Heart left ventricle (tissue), 16 donors: ENCODE measurements around the gene C8G. TPM values are rescaled to one million over a fixed set of nuclear protein-coding genes. Genes with fewer than 3 reads are reported as not detected.
A peak's percentile ranks its signal among the peaks of the same experiment; 100 is the strongest.

ENCODE experiments used
- ATAC-seq, 4 donors: fragments of 200-7000 bp; cut with Tn5 transposase; one replicate each; pipeline ENCODE4 v1.9.1; 2020 to 2022; ENCODE audit warnings: moderate library complexity in 4 of 4, mild to moderate bottlenecking in 3 of 4, moderate number of reproducible peaks in 1 of 4
- DNase-seq, 5 donors: peaks; one replicate each; pipeline ENCODE4 v3.0.0-alpha.2; 2020
- H3K27ac ChIP-seq, 12 donors: fragments of 200-600 bp; sonication (generic) in 4 of 12; one replicate each; pipeline versions ENCODE4 v1.5.0 to v1.8.0; 2016 to 2022; ENCODE audit warnings: mild to moderate bottlenecking in 2 of 12
- H3K27me3 ChIP-seq, 9 donors: fragments of 200-600 bp; sonication (generic) in 2 of 9; one replicate each; pipeline versions ENCODE4 v1.5.1 to v1.8.0; 2016 to 2022; ENCODE audit warnings: mild to moderate bottlenecking in 3 of 9
- H3K36me3 ChIP-seq, 9 donors: fragments of 200-600 bp; sonication (generic) in 2 of 9; one replicate each; pipeline versions ENCODE4 v1.5.0 to v1.8.0; 2018 to 2022; ENCODE audit warnings: mild to moderate bottlenecking in 2 of 9
- H3K4me1 ChIP-seq, 12 donors: fragments of 200-600 bp; sonication (generic) in 4 of 12; one replicate each; pipeline versions ENCODE4 v1.5.0 to v1.8.0; 2016 to 2022; ENCODE audit warnings: mild to moderate bottlenecking in 3 of 12
- H3K4me3 ChIP-seq, 12 donors: fragments of 200-600 bp; sonication (generic) in 4 of 12; one replicate each; pipeline versions ENCODE4 v1.5.0 to v1.8.0; 2017 to 2022; ENCODE audit warnings: mild to moderate bottlenecking in 9 of 12, moderate library complexity in 4 of 12
- H3K9me3 ChIP-seq, 12 donors: fragments of 200-600 bp; sonication (generic) in 4 of 12; one replicate each; pipeline versions ENCODE4 v1.5.0 to v1.8.0; 2016 to 2022; ENCODE audit warnings: mild to moderate bottlenecking in 1 of 12
- CTCF ChIP-seq, 12 donors: fragments of 200-600 bp; sonication (generic) in 4 of 12; IDR thresholded peaks; one replicate each; pipeline versions ENCODE4 v1.5.0 to v1.8.0; 2018 to 2022; ENCODE audit warnings: antibody characterized with exemption in 12 of 12, mild to moderate bottlenecking in 5 of 12
- POLR2A ChIP-seq, 2 donors: fragments of 450-650 bp; IDR thresholded peaks; one replicate each; pipeline ENCODE4 v1.6.1; 2017; ENCODE audit warnings: antibody characterized with exemption in 2 of 2, mild to moderate bottlenecking in 2 of 2, moderate library complexity in 2 of 2
- WGBS, 4 donors: extraction: QIAGEN DNeasy Blood & Tissue Kit in 2 of 4; methylation state at CpG; one replicate each; pipeline versions ENCODE4 v1.1.5 to v1.1.7; 2013 to 2018; 5-methylcytosine and 5-hydroxymethylcytosine counted together
- intact Hi-C, 10 donors: fragments of 100-400 bp; cut with DNase I; formaldehyde crosslinking; loops; one replicate each; pipeline versions ENCODE4 v1.11.1 to v1.14.2; 2022
- polyA plus RNA-seq, 2 donors: library from polyadenylated mRNA; stranded (reverse); fragments of 200-250 nt; gene quantifications; one replicate each; pipeline ENCODE4 v1.2.3, GENCODE V29; 2013
- total RNA-seq, 9 donors: library from RNA; depleted of rRNA in 2 of 9; stranded (reverse); fragments of >200 nt in 2 of 9; fragmentation: NEBNext Ultra II Directional in 3 of 9; extraction: Animal tissue kit (Norgen Biotek cat#: 25700) in 3 of 9; gene quantifications; one replicate each; pipeline versions ENCODE4 v1.1.0 to v1.2.4, GENCODE V29; 2016 to 2023
- donor health status: ischemic (EF 13 %, LVEDD 7.1; RV severe dilation, severe dysfunction).
- donor health status: healthy with polysubstance abuse.
- donor health status: DM: no; HTN: yes; CAD: no.
- donor health status: DM: no; HTN: no; CAD: no.
- donor health status: ischemic (EF 25% LVEDD 6.9; RV normal size, moderate dysfunction).
- donor health status: ischemic (EF 25% LVEDD 5.7; RV mildly dilated, moderate dysfunction).
- donor health status: healthy.
- donor health status: DM: yes; HTN: yes; CAD: no.
- donor health status: ischemic (EF 35%, LVEDD 5.7; RV mildly dilated, moderate dysfunction).
- donor health status: nonischemic (EF 11% LVEDD 7.7; RV severe dilation, severe dysfunction).
- donor health status: DM: yes; HTN: yes; CAD: no.
- donor health status: PGD.
- donor health status: ischemic (EF 29% LVEDD 5.4; RV normal size, mild dysfunction).
- donor health status: nonischemic (EF 23%, LVEDD 6.1; RV moderate dilation, normal function).

C8G gene
- total and polyA plus RNA-seq, 11 donors, result 1.0 to 3.7 (median 1.5) TPM; not detected in 2

- 49 to 58% (median 53%) methylated on average over 7 to 9 of the region's 9 CpGs for WGBS, 4 donors
- peak; percentile 64 to 82 (median 67) for DNase-seq
- intact Hi-C loops, result loop anchor here in 5 of 10 donors (5.0 to 10.0 kb wide), 4 partner anchors 41 to 81 kb away; partner anchors contain the start of genes EDF1 (in 2 of the 5), TRAF2 (in 2 of the 5), MAMDC4 (in 1 of the 5) and PHPT1 (in 1 of the 5)
- Histone ChIP-seq H3K4me3 (peak overlapping the region in 6 of 12 donors; percentile 4 to 42 (median 17)), H3K36me3 (peaks cover 0 to 27% (median 4%) of the 10 kb centered on the region in 9 donors), H3K9me3 (peaks cover 0 to 4% (median 0%) of the 10 kb centered on the region in 12 donors), H3K27me3 (no peaks in the 10 kb centered on the region), H3K27ac (peak overlapping the region; percentile 55 to 96 (median 84)), H3K4me1 (peaks cover 11 to 67% (median 53%) of the 10 kb centered on the region in 12 donors)
- TF ChIP-seq POLR2A (IDR thresholded peaks at IDR 0.05) (no peak), CTCF (IDR thresholded peaks at IDR 0.05) (peak in 5 of 12 donors; percentile 14 to 31 (median 25))
- peak; percentile 87 to 91 (median 90) for ATAC-seq
Measured at GRCh38 chr9:136928591-136928990, 16.5 kb upstream of the C8G start.

- H3K4me1 ChIP-seq, result peaks cover 11 to 52% (median 42%) of the 10 kb centered on the region in 12 donors
- no peaks in the 10 kb centered on the region for H3K27me3 ChIP-seq
Measured at GRCh38 chr9:136930014-136930413, 15.0 kb upstream of the C8G start.

GRCh38 chr9:136931611-136932130, 13.4 kb upstream of the C8G start:
- Histone ChIP-seq H3K27ac (peak overlapping the region in 1 of 12 donors; percentile 12), H3K36me3 (peaks cover 0 to 8% (median 0%) of the 10 kb centered on the region in 9 donors), H3K27me3 (no peaks in the 10 kb centered on the region), H3K9me3 (peaks cover 0 to 4% (median 0%) of the 10 kb centered on the region in 12 donors), H3K4me3 (no peak overlapping the region), H3K4me1 (peaks cover 11 to 36% (median 29%) of the 10 kb centered on the region in 12 donors)
- no peak for ATAC-seq
- TF ChIP-seq POLR2A (IDR thresholded peaks at IDR 0.05), result no peak
- no peak for TF ChIP-seq CTCF (IDR thresholded peaks at IDR 0.05)
- DNase-seq, result no peak
- WGBS, 4 donors, result 99 to 100% (median 100%) methylated on average over 2 of the region's 2 CpGs
- intact Hi-C loops, result loop anchor here in 2 of 10 donors (5.0 to 10.0 kb wide), 2 partner anchors 44 to 47 kb away; partner anchors contain the start of gene TRAF2 (in 2 of the 2)

More at GRCh38 chr9:136930014-136930413, 15.0 kb upstream of the C8G start:
- intact Hi-C loops, result loop anchor here in 2 of 10 donors (5.0 to 10.0 kb wide), 2 partner anchors 43 to 45 kb away; partner anchors contain the start of gene TRAF2 (in 2 of the 2)
- H3K36me3 ChIP-seq, result peaks cover 0 to 22% (median 0%) of the 10 kb centered on the region in 9 donors
- TF ChIP-seq CTCF (IDR thresholded peaks at IDR 0.05) (no peak), POLR2A (IDR thresholded peaks at IDR 0.05) (no peak)
- peak overlapping the region; percentile 44 to 96 (median 84) for H3K27ac ChIP-seq
- H3K4me3 ChIP-seq, result no peak overlapping the region
- peaks cover 0 to 4% (median 0%) of the 10 kb centered on the region in 12 donors for H3K9me3 ChIP-seq
- ATAC-seq (peak in 3 of 4 donors; percentile 19 to 38 (median 25)), DNase-seq (no peak)
- WGBS, 4 donors, result 82 to 86% (median 86%) methylated on average over 4 of the region's 4 CpGs

GRCh38 chr9:136934277-136934676, 10.8 kb upstream of the C8G start:
- Histone ChIP-seq H3K4me1 (peaks cover 0 to 14% (median 10%) of the 10 kb centered on the region in 12 donors), H3K4me3 (no peak overlapping the region), H3K27ac (no peak overlapping the region), H3K27me3 (no peaks in the 10 kb centered on the region), H3K36me3 (peaks cover 0 to 7% (median 0%) of the 10 kb centered on the region in 9 donors), H3K9me3 (peaks cover 0 to 4% (median 0%) of the 10 kb centered on the region in 12 donors)
- ATAC-seq, result no peak
- TF ChIP-seq POLR2A (IDR thresholded peaks at IDR 0.05), result no peak
- intact Hi-C loops, result loop anchor here in 2 of 10 donors (5.0 to 10.0 kb wide), 2 partner anchors 47 to 49 kb away; partner anchors contain the start of gene TRAF2 (in 2 of the 2)
- no peak for DNase-seq
- 96 to 99% (median 96%) methylated on average over 3 of the region's 3 CpGs for WGBS, 4 donors
